H9 (cell line): ENCODE measurements around the gene CLMN. TPM values are rescaled to one million over a fixed set of nuclear protein-coding genes. Genes with fewer than 3 reads are reported as not detected.
A peak's percentile ranks its signal among the peaks of the same experiment; 100 is the strongest.

ENCODE experiments used
- DNase-seq: peaks from one replicate; pipeline ENCODE4 v3.0.0-alpha.2; 2017
- H2AFZ ChIP-seq: one replicate; pipeline ENCODE4 v1.6.1; 2013; ENCODE audit warnings: mild to moderate bottlenecking, low read length, control low read depth, moderate library complexity
- H2AK5ac ChIP-seq: 2 replicates; pipeline ENCODE4 v1.6.1; 2013; ENCODE audit warnings: low read length, control low read depth, mixed read lengths; ENCODE audit not compliant: insufficient read length
- H2BK120ac ChIP-seq: one replicate; pipeline ENCODE4 v1.6.1; 2013; ENCODE audit warnings: low read depth, mild to moderate bottlenecking, low read length, control low read depth, inconsistent platforms; ENCODE audit not compliant: poor library complexity, severe bottlenecking
- H2BK12ac ChIP-seq: 2 replicates; pipeline ENCODE4 v1.6.1; 2013; ENCODE audit warnings: low read length, control low read depth, mixed read lengths, low read depth; ENCODE audit not compliant: insufficient read length
- H2BK15ac ChIP-seq: 2 replicates; pipeline ENCODE4 v1.6.1; 2013; ENCODE audit warnings: low read depth, low read length, control low read depth
- H2BK20ac ChIP-seq: one replicate; pipeline ENCODE4 v1.6.1; 2013; ENCODE audit warnings: low read depth, mild to moderate bottlenecking, low read length, control low read depth, inconsistent platforms; ENCODE audit not compliant: poor library complexity, severe bottlenecking
- H2BK5ac ChIP-seq: 2 replicates; pipeline ENCODE4 v1.6.1; 2013; ENCODE audit warnings: low read length, control low read depth, mixed read lengths; ENCODE audit not compliant: insufficient read length
- H3K14ac ChIP-seq: 2 replicates; pipeline ENCODE4 v1.6.1; 2013; ENCODE audit warnings: low read length, control low read depth; ENCODE audit not compliant: insufficient read depth
- H3K18ac ChIP-seq: 2 replicates; pipeline ENCODE4 v1.6.1; 2013; ENCODE audit warnings: low read depth, mild to moderate bottlenecking, mixed read lengths, low read length, control low read depth; ENCODE audit not compliant: insufficient read length
- H3K23ac ChIP-seq: 2 replicates; pipeline ENCODE4 v1.6.1; 2013; ENCODE audit warnings: low read length, control low read depth, mixed read lengths, low read depth; ENCODE audit not compliant: insufficient read length
- H3K23me2 ChIP-seq: 2 replicates; pipeline ENCODE4 v1.6.1; 2013; ENCODE audit warnings: low read depth, mild to moderate bottlenecking, mixed read lengths, low read length, control low read depth; ENCODE audit not compliant: insufficient read length, poor library complexity, severe bottlenecking
- H3K27ac ChIP-seq: 2 replicates; pipeline ENCODE4 v1.5.1; 2013; ENCODE audit warnings: low read length, control low read depth, mixed read lengths, low read depth; ENCODE audit not compliant: insufficient read length
- H3K27me3 ChIP-seq: 2 replicates; pipeline ENCODE4 v1.6.1; 2013; ENCODE audit warnings: low read length, control low read depth, inconsistent platforms; ENCODE audit not compliant: insufficient read depth
- H3K4ac ChIP-seq: 2 replicates; pipeline ENCODE4 v1.6.1; 2013; ENCODE audit warnings: low read depth, mild to moderate bottlenecking, control low read depth, inconsistent platforms, low read length, moderate library complexity
- H3K4me1 ChIP-seq: 2 replicates; pipeline ENCODE4 v1.6.1; 2013; ENCODE audit warnings: low read length, control low read depth, inconsistent platforms; ENCODE audit not compliant: insufficient read depth
- H3K4me2 ChIP-seq: 2 replicates; pipeline ENCODE4 v1.6.1; 2013; ENCODE audit warnings: low read length, control low read depth, mixed read lengths; ENCODE audit not compliant: insufficient read length, insufficient read depth
- H3K56ac ChIP-seq: 2 replicates; pipeline ENCODE4 v1.6.1; 2013; ENCODE audit warnings: low read depth, mild to moderate bottlenecking, mixed read lengths, low read length, control low read depth; ENCODE audit not compliant: insufficient read length
- H3K79me1 ChIP-seq: 2 replicates; pipeline ENCODE4 v1.6.1; 2013; ENCODE audit warnings: low read depth, mild to moderate bottlenecking, moderate library complexity, low read length, control low read depth, inconsistent platforms; ENCODE audit not compliant: insufficient read depth, poor library complexity, severe bottlenecking
- H3K79me2 ChIP-seq: 2 replicates; pipeline ENCODE4 v1.6.1; 2013; ENCODE audit warnings: low read length, control low read depth, inconsistent platforms; ENCODE audit not compliant: insufficient read depth
- H3K9ac ChIP-seq: 2 replicates; pipeline ENCODE4 v1.6.1; 2013; ENCODE audit warnings: low read length, control low read depth, mixed read lengths; ENCODE audit not compliant: insufficient read length; ENCODE audit errors: extremely low read depth
- H3K9me3 ChIP-seq: one replicate; pipeline ENCODE4 v1.6.1; 2013; ENCODE audit warnings: low read depth, low read length, inconsistent platforms; ENCODE audit not compliant: control insufficient read depth
- H3T11ph ChIP-seq: one replicate; pipeline ENCODE4 v1.6.1; 2013; ENCODE audit warnings: mild to moderate bottlenecking, low read length, control low read depth, inconsistent platforms
- H4K20me1 ChIP-seq: one replicate; pipeline ENCODE4 v1.6.1; 2013; ENCODE audit not compliant: control insufficient read depth, insufficient read length, insufficient read depth
- H4K5ac ChIP-seq: 2 replicates; pipeline ENCODE4 v1.6.1; 2013; ENCODE audit warnings: low read depth, mild to moderate bottlenecking, mixed read lengths, low read length, control low read depth; ENCODE audit not compliant: insufficient read length
- H4K8ac ChIP-seq: replicated peaks from 2 replicates; pipeline ENCODE4 v1.6.1; 2013; ENCODE audit warnings: low read length, control low read depth, mixed read lengths, low read depth; ENCODE audit not compliant: insufficient read length
- H4K91ac ChIP-seq: 2 replicates; pipeline ENCODE4 v1.6.1; 2013; ENCODE audit warnings: low read depth, mild to moderate bottlenecking, moderate library complexity, mixed read lengths, low read length, control low read depth; ENCODE audit not compliant: insufficient read length
- H3K27ac Mint-ChIP-seq, 3 experiments: 2 replicates in 2 of 3; 3 replicates in 1 of 3; pipeline ENCODE4 v1.8.0; 2020 to 2021; ENCODE audit warnings: mixed read lengths in 3 of 3, mild to moderate bottlenecking in 1 of 3, moderate library complexity in 1 of 3
- H3K27me3 Mint-ChIP-seq: 2 replicates; pipeline ENCODE4 v1.8.0; 2021; ENCODE audit warnings: low read depth, mild to moderate bottlenecking, moderate library complexity, mixed read lengths
- H3K36me3 Mint-ChIP-seq, 3 experiments: 2 replicates in 2 of 3; 3 replicates in 1 of 3; pipeline ENCODE4 v1.8.0; 2020 to 2021; ENCODE audit warnings: low read depth in 3 of 3, mixed read lengths in 3 of 3; ENCODE audit not compliant: insufficient read depth in 1 of 3
- H3K4me1 Mint-ChIP-seq, 2 experiments: 2 replicates each; pipeline ENCODE4 v1.8.0; 2020; ENCODE audit warnings: mixed read lengths in 2 of 2
- H3K4me3 Mint-ChIP-seq, 2 experiments: 2 replicates in 1 of 2; 3 replicates in 1 of 2; pipeline ENCODE4 v1.8.0; 2020 to 2021; ENCODE audit warnings: mild to moderate bottlenecking in 2 of 2, mixed read lengths in 2 of 2, moderate library complexity in 1 of 2
- H3K9me3 Mint-ChIP-seq, 2 experiments: 2 replicates in 1 of 2; 3 replicates in 1 of 2; pipeline ENCODE4 v1.8.0; 2020; ENCODE audit warnings: mild to moderate bottlenecking in 2 of 2, mixed read lengths in 2 of 2, moderate library complexity in 1 of 2
- WGBS: extraction: QIAGEN DNeasy Blood & Tissue Kit; methylation state at CpG from one replicate; pipeline ENCODE4 v1.1.7; 2013; ENCODE audit warnings: missing lambda C conversion rate, low lambda C conversion rate, mixed read lengths; ENCODE audit not compliant: insufficient read length; ENCODE audit errors: extremely low coverage; 5-methylcytosine and 5-hydroxymethylcytosine counted together
- total RNA-seq: library from RNA; stranded (reverse); gene quantifications from 2 replicates; pipeline ENCODE4 v1.2.1, GENCODE V29; 2021
- TF ChIP-seq, protein P1 (sequence below): fragments of 200-600 bp; sonication (generic); conservative IDR thresholded peaks from 3 replicates; pipeline ENCODE4 v1.8.0; 2021; ENCODE audit warnings: antibody characterized with exemption, mild to moderate bottlenecking

Gene CLMN
- total RNA-seq, 1 experiment from 2014 or later = 7.6 TPM

DNA sequence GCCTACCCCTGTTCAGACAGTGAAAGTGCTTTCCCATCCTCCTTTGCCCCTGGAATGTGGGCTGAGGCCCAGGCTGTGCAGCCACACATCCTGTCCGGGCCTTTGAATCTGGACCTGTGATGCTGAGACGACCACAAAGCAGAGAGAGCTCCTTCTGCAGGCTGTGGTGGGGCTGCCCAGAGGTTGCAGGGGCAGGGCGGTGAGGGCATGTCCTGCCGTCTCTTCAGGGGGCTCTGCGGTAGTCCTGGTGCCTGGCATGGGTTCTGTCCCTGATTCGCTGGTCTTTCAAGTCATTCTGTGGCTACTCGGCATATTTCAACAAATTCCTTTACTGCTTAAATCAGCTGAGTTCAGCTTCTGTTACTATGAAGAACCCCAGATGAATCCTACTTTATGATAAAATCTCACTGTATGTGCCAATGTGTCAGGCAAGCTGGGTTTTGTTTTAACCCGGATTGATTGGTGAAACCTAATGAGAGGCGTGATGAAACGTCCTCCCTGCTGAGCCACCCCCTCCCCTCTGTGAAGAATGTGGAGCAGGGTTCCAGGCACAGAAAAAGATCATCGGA, 99.0 kb downstream of the CLMN start:
- Histone ChIP-seq H4K5ac (no peak overlapping the region), H2BK12ac (no peak overlapping the region), H2AFZ (no peak overlapping the region), H3K79me1 (no peaks in the 10 kb centered on the region), H3K23ac (no peak overlapping the region), H3K18ac (peak overlapping the region; percentile 31), H2AK5ac (no peak overlapping the region), H3K4ac (no peak overlapping the region), H2BK5ac (no peak overlapping the region), H3K27ac (no peak overlapping the region), H3K27me3 (no peaks in the 10 kb centered on the region), H3K79me2 (no peaks in the 10 kb centered on the region), H2BK120ac (no peak overlapping the region), H2BK15ac (no peak overlapping the region), H3K4me1 (peaks cover 12% of the 10 kb centered on the region), H3K56ac (no peak overlapping the region), H3K4me2 (no peak overlapping the region), H3K23me2 (no peaks in the 10 kb centered on the region), H3T11ph (no peak overlapping the region), H2BK20ac (no peak overlapping the region), H4K8ac (no peak overlapping the region), H4K20me1 (peaks cover 1% of the 10 kb centered on the region), H3K9me3 (no peaks in the 10 kb centered on the region), H3K9ac (no peak overlapping the region), H4K91ac (no peak overlapping the region), H3K14ac (no peak overlapping the region; the same call in 1 of the 2 replicates)
- peak overlapping the region in 1 of 2 experiments; percentile 49; a peak in 2 of 5 replicates for H3K4me3 Mint-ChIP-seq
- H3K27ac Mint-ChIP-seq = no peak overlapping the region
- WGBS = no CpG with 5 or more reads among the region's 11 CpGs
- peaks cover 53 to 54% of the 10 kb centered on the region in 2 experiments for H3K4me1 Mint-ChIP-seq
- no peak for DNase-seq
- TF ChIP-seq, protein P1, sequence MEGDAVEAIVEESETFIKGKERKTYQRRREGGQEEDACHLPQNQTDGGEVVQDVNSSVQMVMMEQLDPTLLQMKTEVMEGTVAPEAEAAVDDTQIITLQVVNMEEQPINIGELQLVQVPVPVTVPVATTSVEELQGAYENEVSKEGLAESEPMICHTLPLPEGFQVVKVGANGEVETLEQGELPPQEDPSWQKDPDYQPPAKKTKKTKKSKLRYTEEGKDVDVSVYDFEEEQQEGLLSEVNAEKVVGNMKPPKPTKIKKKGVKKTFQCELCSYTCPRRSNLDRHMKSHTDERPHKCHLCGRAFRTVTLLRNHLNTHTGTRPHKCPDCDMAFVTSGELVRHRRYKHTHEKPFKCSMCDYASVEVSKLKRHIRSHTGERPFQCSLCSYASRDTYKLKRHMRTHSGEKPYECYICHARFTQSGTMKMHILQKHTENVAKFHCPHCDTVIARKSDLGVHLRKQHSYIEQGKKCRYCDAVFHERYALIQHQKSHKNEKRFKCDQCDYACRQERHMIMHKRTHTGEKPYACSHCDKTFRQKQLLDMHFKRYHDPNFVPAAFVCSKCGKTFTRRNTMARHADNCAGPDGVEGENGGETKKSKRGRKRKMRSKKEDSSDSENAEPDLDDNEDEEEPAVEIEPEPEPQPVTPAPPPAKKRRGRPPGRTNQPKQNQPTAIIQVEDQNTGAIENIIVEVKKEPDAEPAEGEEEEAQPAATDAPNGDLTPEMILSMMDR = no peak
- peaks cover 60% of the 10 kb centered on the region for H3K27me3 Mint-ChIP-seq
- H3K9me3 Mint-ChIP-seq = no peaks in the 10 kb centered on the region
- no peaks in the 10 kb centered on the region; a peak in 1 of 7 replicates for H3K36me3 Mint-ChIP-seq
